ENCODE data around the gene PCNX2. TPM values are rescaled to one million over a fixed set of nuclear protein-coding genes. Genes with fewer than 3 reads are reported as not detected.

PCNX2 gene
- total and polyA plus RNA-seq, 2 of the 8 experiments (the other 6 are each of a cell fraction or from before 2014, with no cell fraction given), result 46.1 to 57.6 TPM

- TF ChIP-seq, protein P1, sequence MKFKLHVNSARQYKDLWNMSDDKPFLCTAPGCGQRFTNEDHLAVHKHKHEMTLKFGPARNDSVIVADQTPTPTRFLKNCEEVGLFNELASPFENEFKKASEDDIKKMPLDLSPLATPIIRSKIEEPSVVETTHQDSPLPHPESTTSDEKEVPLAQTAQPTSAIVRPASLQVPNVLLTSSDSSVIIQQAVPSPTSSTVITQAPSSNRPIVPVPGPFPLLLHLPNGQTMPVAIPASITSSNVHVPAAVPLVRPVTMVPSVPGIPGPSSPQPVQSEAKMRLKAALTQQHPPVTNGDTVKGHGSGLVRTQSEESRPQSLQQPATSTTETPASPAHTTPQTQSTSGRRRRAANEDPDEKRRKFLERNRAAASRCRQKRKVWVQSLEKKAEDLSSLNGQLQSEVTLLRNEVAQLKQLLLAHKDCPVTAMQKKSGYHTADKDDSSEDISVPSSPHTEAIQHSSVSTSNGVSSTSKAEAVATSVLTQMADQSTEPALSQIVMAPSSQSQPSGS (IDR thresholded peaks at IDR 0.05; ENCODE audit: low read length), result no peak
- TF ChIP-seq TEAD4 (IDR thresholded peaks at IDR 0.05; ENCODE audit: low read depth, low read length) (no peak), RFX5 (IDR thresholded peaks at IDR 0.05; ENCODE audit: borderline replicate concordance, low read depth, low read length) (no peak), POLR2A (IDR thresholded peaks at IDR 0.05; ENCODE audit: control extremely low read depth in 1 of 2, low read depth in 2 of 2, low read length in 2 of 2) (no peak), BACH1 (IDR thresholded peaks at IDR 0.05; ENCODE audit: low read length) (no peak), MAX (IDR thresholded peaks at IDR 0.05) (no peak), EZH2 (IDR thresholded peaks at IDR 0.05; ENCODE audit: low read depth, low read length, severe bottlenecking) (no peak)
These were observed 204.6 kb downstream of the PCNX2 start (continued) for GRCh38 chr1:233090746-233091494.
